Chondrocyte (in vitro differentiated cells): ENCODE results near the gene ACOX1. TPM values are rescaled to one million over a fixed set of nuclear protein-coding genes. Genes with fewer than 3 reads are reported as not detected.

Experiments
- DNase-seq: peaks from one replicate; pipeline ENCODE4 v3.0.0; 2021; ENCODE audit warnings: mixed read lengths, low spot score
- H3K27ac Mint-ChIP-seq: one replicate; pipeline ENCODE4 v1.8.0; 2021; ENCODE audit warnings: mild to moderate bottlenecking, moderate library complexity, mixed read lengths; ENCODE audit not compliant: unreplicated experiment
- H3K27me3 Mint-ChIP-seq: 2 replicates; pipeline ENCODE4 v1.8.0; 2021; ENCODE audit warnings: low read depth, mixed read lengths
- H3K36me3 Mint-ChIP-seq: 2 replicates; pipeline ENCODE4 v1.8.0; 2021; ENCODE audit warnings: low read depth, mixed read lengths
- H3K4me1 Mint-ChIP-seq: 2 replicates; pipeline ENCODE4 v1.8.0; 2021; ENCODE audit warnings: low read depth, mild to moderate bottlenecking, mixed read lengths
- H3K4me3 Mint-ChIP-seq: one replicate; pipeline ENCODE4 v1.8.0; 2021; ENCODE audit warnings: mild to moderate bottlenecking, moderate library complexity, mixed read lengths; ENCODE audit not compliant: unreplicated experiment
- H3K9me3 Mint-ChIP-seq: 2 replicates; pipeline ENCODE4 v1.8.0; 2021; ENCODE audit warnings: low read depth, mixed read lengths
- total RNA-seq: library from RNA; stranded (reverse); gene quantifications from 3 replicates; pipeline ENCODE4 v1.2.1, GENCODE V29; 2021
- TF ChIP-seq, protein P1 (sequence below): fragments of 200-600 bp; sonication (generic); IDR thresholded peaks from 2 replicates; pipeline ENCODE4 v1.5.0; 2021; ENCODE audit warnings: antibody characterized with exemption, mild to moderate bottlenecking, moderate library complexity

The ACOX1 gene
- total RNA-seq, 1 donor from 2014 or later = 50.2 TPM

DNA sequence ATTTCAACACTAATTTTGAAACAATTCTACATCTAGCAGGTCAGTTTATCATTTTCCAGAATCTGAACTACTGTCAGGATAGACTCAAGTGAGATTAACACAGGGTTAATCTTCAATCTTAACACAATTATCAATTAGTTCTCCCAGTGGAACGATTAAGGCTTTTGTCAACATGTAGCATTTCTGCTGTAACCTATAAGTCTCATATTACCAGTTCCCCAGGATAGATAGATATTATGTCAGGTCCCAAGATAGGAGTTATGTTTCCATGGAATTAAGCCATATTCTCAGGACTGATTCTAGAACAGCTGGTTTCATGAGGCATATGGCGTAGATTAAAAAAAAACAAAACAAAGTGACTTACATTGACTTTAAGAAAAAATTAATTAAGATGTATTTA, 33.8 kb downstream of the ACOX1 start:
- peaks cover 25% of the 10 kb centered on the region for H3K36me3 Mint-ChIP-seq
- DNase-seq = no peak
- H3K27me3 Mint-ChIP-seq = no peaks in the 10 kb centered on the region
- H3K9me3 Mint-ChIP-seq = no peaks in the 10 kb centered on the region
- TF ChIP-seq, protein P1, sequence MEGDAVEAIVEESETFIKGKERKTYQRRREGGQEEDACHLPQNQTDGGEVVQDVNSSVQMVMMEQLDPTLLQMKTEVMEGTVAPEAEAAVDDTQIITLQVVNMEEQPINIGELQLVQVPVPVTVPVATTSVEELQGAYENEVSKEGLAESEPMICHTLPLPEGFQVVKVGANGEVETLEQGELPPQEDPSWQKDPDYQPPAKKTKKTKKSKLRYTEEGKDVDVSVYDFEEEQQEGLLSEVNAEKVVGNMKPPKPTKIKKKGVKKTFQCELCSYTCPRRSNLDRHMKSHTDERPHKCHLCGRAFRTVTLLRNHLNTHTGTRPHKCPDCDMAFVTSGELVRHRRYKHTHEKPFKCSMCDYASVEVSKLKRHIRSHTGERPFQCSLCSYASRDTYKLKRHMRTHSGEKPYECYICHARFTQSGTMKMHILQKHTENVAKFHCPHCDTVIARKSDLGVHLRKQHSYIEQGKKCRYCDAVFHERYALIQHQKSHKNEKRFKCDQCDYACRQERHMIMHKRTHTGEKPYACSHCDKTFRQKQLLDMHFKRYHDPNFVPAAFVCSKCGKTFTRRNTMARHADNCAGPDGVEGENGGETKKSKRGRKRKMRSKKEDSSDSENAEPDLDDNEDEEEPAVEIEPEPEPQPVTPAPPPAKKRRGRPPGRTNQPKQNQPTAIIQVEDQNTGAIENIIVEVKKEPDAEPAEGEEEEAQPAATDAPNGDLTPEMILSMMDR = no peak
- no peak overlapping the region for H3K4me3 Mint-ChIP-seq
- peaks cover 14% of the 10 kb centered on the region for H3K4me1 Mint-ChIP-seq
- no peak overlapping the region for H3K27ac Mint-ChIP-seq

DNA sequence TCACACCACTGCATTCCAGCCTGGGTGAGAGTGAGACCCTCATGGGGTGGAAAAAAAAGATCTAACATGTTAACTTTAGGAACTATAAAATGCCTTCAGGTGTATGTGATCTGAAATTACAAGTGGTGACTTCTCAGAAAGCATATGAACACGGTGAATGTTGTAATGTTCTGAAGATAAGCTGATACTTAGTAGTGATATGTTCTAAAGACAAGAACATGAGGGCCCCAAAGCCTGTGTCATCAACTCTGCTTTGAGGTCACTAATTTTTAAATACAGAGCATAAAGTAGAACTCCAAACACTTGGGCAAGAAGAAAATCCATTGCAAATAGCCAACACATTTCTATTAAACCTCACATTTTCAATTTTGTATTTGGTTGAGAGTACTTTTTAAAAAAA, 35.5 kb downstream of the ACOX1 start:
- Mint-ChIP-seq H3K4me1 (peaks cover 16% of the 10 kb centered on the region), H3K36me3 (peaks cover 16% of the 10 kb centered on the region), H3K27ac (no peak overlapping the region), H3K27me3 (no peaks in the 10 kb centered on the region), H3K9me3 (no peaks in the 10 kb centered on the region), H3K4me3 (no peak overlapping the region)
- TF ChIP-seq, protein P1 = no peak
- no peak for DNase-seq

DNA sequence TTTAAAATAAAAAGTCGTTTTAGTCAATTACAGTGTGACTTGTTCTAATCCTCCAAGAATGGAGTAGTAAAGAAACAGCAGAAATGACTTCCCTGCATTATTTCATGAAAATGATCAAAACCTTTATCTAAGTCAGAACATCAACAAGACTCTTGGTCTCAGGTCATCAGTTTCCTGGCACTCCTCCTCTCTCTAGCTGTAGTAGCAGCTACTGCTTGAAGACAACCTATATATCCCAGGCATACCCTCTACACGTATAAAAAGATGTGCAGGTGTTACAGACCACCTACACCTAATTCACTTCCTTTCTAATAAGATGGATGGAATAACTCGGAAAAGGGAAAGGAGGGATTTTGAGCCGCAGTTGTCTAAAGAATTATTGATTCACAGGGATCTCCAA, 36.5 kb downstream of the ACOX1 start:
- TF ChIP-seq, protein P1 = no peak
- Mint-ChIP-seq H3K9me3 (no peaks in the 10 kb centered on the region), H3K27me3 (no peaks in the 10 kb centered on the region), H3K36me3 (peaks cover 12% of the 10 kb centered on the region), H3K4me3 (no peak overlapping the region), H3K27ac (no peak overlapping the region), H3K4me1 (peaks cover 16% of the 10 kb centered on the region)
- DNase-seq = no peak

DNA sequence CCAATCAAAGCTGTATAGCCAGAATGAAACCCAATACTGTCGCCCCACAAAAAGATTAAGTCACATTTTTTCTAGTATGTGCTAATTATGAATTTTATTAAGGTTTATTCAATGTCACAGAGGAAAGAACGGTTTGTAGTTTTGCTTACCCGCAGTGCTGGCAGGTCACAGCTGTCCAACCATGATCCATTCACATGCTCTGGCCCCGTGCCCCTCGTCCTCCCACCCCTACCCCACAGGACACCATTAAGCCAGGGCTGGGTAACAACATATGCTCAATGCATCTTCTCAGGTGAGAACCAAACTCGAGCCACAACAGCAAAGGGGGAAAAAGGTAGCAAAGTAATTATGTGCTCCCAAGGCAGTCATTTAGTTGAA, 37.5 kb downstream of the ACOX1 start:
- Mint-ChIP-seq H3K9me3 (no peaks in the 10 kb centered on the region), H3K27me3 (no peaks in the 10 kb centered on the region), H3K4me3 (peak overlapping the region; percentile 94), H3K4me1 (peaks cover 16% of the 10 kb centered on the region), H3K27ac (peak overlapping the region; percentile 81), H3K36me3 (peaks cover 8% of the 10 kb centered on the region)
- DNase-seq = peak; percentile 15
- TF ChIP-seq, protein P1 = no peak

DNA sequence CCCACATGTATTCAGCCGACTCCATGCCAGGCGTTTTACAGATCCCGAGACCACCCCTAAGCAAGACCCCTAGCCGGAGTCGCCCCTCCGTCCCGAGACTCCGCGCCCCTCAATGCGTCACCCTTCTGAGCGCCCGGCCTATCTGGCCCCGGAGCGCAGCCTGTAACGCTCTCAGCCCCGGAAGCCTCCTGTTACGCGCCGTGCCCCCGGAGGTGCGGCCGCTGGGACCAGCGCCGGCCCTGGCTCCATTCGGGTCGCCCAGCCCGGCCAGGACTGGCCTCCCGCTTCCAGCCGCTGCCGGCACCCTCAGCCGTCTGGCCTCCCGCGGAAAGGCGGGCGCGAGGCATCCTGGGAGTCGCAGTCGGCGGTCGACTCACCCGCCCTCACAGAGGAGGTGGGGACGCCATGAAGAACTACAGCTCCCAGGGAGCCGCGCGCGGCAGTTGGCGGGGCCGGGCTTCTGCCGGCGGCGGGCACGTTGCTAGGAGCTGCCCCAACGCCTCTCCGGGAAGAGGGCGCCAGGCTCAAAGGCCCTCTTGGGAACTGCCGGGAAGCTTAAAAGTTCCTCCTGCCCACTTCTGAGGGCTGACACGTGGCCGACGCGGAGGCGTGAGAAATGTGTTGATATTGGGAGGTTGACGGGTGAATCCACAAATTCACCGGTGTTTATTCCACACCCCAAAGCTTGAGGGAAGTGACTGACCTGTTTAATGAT, 38.1 kb downstream of the ACOX1 start, which contains the start of gene FBF1:
Gene FBF1, minus strand, starts transcription at position 316 of the 715 bp plus-strand sequence. CDS start 2,893 bp downstream, outside the sequence.
- Mint-ChIP-seq H3K27ac (peak within 1 kb of the TSS; percentile 83), H3K4me3 (peak within 1 kb of the TSS; percentile 94), H3K36me3 (peaks cover 7% of the 10 kb centered on the region), H3K9me3 (no peaks in the 10 kb centered on the region), H3K27me3 (no peaks in the 10 kb centered on the region), H3K4me1 (peaks cover 16% of the 10 kb centered on the region)
- DNase-seq = peak; percentile 99
- TF ChIP-seq, protein P1 = peak; percentile 22
